GM10248 (cell line): ENCODE results near the gene SSR4.

Experiments
- CTCF ChIA-PET: fragments of 300-600 bp; sonication (Branson Sonifier 250); formaldehyde crosslinking; extraction: SDS; loops from one replicate; lab custom pipeline; 2021; ENCODE audit warnings: antibody characterized with exemption; lab: Yijun Ruan, JAX
- POLR2A ChIA-PET: fragments of 350-650 bp; sonication (Branson Sonifier 250); formaldehyde crosslinking; extraction: SDS; loops from one replicate; lab custom pipeline; 2020; ENCODE audit warnings: antibody characterized with exemption; lab: Yijun Ruan, JAX
- DNase-seq: peaks from one replicate; pipeline ENCODE4 v3.0.0; 2012; ENCODE audit errors: extremely low spot score
- TF ChIP-seq, protein P1 (sequence below): IDR thresholded peaks from 2 replicates; pipeline ENCODE4 v1.5.1; 2012; ENCODE audit warnings: mild to moderate bottlenecking, low read depth; ENCODE audit errors: extremely low read depth, missing control alignments, control extremely low read depth

SSR4 gene

DNA sequence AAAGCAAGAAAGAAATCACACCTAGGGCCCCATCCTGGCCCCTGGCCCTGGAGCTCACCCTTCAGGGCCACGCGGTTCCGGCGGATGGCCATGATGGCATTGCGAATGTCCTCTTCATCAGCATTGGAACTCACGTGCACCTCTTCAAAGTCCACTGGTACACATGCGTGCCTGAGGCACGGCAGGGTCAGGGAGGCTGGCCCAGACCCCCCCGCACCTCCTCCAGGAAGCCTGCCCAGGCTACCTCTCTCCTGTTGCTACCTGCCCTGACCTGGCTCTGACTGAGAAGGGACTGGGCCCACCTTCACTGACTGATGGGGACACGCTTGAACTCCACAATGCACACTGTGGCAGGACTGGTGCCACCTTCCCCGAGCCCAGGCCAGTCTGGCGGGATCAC is 4.8 kb upstream of the SSR4 start:
- TF ChIP-seq, protein P1, sequence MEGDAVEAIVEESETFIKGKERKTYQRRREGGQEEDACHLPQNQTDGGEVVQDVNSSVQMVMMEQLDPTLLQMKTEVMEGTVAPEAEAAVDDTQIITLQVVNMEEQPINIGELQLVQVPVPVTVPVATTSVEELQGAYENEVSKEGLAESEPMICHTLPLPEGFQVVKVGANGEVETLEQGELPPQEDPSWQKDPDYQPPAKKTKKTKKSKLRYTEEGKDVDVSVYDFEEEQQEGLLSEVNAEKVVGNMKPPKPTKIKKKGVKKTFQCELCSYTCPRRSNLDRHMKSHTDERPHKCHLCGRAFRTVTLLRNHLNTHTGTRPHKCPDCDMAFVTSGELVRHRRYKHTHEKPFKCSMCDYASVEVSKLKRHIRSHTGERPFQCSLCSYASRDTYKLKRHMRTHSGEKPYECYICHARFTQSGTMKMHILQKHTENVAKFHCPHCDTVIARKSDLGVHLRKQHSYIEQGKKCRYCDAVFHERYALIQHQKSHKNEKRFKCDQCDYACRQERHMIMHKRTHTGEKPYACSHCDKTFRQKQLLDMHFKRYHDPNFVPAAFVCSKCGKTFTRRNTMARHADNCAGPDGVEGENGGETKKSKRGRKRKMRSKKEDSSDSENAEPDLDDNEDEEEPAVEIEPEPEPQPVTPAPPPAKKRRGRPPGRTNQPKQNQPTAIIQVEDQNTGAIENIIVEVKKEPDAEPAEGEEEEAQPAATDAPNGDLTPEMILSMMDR: no peak
- no peak for DNase-seq
- ChIA-PET CTCF (interaction anchor here (1.6 kb wide), 1 partner anchor 10 kb away, joined by 3 read pairs; no protein-coding TSS in a partner anchor), POLR2A (no interaction called here)

DNA sequence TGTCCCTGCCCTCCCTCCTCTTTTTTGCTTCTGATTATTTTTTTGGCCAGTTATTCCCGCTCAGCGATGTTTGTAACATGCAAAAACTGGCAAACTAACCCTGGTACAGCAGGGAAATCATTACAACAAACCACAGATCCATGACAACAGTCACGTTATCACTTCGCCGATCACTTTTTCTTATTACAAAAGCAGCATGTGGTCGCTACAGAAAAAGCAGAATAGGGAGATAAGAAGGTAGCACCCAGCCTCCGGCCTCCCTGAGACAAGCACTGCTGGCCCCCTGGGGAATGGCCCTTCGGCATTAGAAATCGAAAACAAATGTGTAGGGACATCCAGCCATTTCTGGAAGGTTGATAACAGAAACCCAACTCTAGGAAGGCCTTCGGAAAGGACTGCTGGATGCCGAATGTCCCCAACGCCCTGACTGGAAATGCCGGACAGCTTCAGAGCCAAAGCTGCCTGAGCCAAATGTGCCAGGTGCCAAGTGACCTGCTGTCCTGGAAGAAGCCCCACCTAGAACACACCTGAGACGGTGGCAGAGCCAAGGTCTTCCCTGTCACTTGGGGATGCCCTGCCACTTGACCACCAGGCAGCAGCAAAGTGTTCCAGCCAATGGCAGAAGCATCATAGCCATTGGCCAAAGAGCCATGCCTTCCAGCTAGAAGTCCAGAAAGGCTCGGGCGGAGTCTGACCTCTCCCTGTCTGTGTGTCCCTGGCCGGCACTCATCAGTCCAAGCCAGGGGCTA is 3.2 kb upstream of the SSR4 start:
- CTCF ChIA-PET: no interaction called here
- no peak for DNase-seq
- TF ChIP-seq, protein P1: no peak
- POLR2A ChIA-PET: no interaction called here

DNA sequence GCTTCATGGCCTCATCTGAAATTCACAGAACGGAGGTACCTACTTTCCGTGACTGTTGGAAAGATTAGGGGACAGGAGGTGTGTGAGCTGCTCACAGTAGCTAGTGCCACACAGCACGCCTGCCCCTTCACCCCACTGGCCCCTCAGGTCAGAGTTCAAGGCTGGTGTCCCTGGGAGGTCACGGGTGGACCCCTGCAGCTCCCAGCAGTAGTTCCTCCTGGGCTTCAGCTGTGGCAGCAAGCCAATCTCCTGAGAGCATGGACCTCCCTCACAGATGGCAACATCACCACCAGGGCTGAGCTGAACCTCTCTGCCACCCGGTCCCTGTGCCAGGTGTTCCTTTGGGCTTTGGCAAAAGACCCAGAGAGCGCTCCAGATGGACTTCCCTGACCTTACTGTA is 2.1 kb upstream of the SSR4 start:
- ChIA-PET POLR2A (no interaction called here), CTCF (no interaction called here)
- no peak for DNase-seq
- TF ChIP-seq, protein P1: no peak

GRCh38 chrX:153793291-153793690 is 1.2 kb upstream of the SSR4 start:
- DNase-seq: no peak
- ChIA-PET POLR2A (interaction anchor here (1.1 kb wide), 1 partner anchor 134 kb away, joined by 3 read pairs; no protein-coding TSS in a partner anchor), CTCF (no interaction called here)
- TF ChIP-seq, protein P1: no peak

GRCh38 chrX:153794897-153795816 is 689 bp downstream of the SSR4 start:
- CTCF ChIA-PET: no interaction called here
- no peak for DNase-seq
- POLR2A ChIA-PET: interaction anchor here (1.0 kb wide), 1 partner anchor 576 kb away, joined by 3 read pairs; no protein-coding TSS in a partner anchor
- TF ChIP-seq, protein P1: no peak

DNA sequence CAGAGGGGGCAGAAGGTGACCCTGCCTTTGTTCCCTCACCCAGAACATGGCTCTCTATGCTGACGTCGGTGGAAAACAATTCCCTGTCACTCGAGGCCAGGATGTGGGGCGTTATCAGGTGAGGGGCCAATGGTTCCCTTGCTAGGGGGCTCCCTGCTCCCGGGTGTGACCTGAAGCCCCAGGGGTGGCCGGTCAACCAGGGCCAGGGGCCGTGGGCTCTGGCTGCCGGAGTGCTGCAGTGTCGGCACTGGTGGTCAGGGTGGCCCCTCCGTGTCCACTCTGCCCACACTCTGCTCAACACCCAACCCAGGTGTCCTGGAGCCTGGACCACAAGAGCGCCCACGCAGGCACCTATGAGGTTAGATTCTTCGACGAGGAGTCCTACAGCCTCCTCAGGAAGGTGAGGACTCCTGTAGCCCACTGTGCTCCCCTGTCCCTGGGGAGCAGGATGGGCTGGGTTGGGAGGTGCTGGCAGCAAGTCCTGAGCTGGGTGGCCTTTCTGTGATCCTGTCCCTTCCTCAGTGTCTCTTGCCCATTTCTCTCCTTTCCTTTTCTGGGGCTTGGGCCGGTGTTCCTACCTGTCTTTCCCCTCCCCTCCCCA is 3.0 kb downstream of the SSR4 start:
- TF ChIP-seq, protein P1: no peak
- DNase-seq: no peak
- POLR2A ChIA-PET: no interaction called here
- CTCF ChIA-PET: no interaction called here
